GM12878 (cell line): ENCODE data around the gene SLC38A1. TPM values are rescaled to one million over a fixed set of nuclear protein-coding genes. Genes with fewer than 3 reads are reported as not detected.

Experiments used
- ATAC-seq: fragments of 200-7000 bp; cut with Tn5 transposase; 3 replicates; pipeline ENCODE4 v1.9.1; 2020; ENCODE audit warnings: mild to moderate bottlenecking, moderate library complexity
- BruUV-seq: library from RNA; stranded (reverse); fragments of 400-500 nt; replicated peaks from 2 replicates; lab custom pipeline; 2021; lab: Mats Ljungman, UMichigan
- CTCF ChIA-PET: fragments of 300-600 bp; sonication (Branson Sonifier 250); formaldehyde crosslinking; extraction: SDS; loops from one replicate; lab custom pipeline; 2021; ENCODE audit warnings: inconsistent platforms; lab: Yijun Ruan, JAX
- POLR2A ChIA-PET: fragments of 350-600 bp; formaldehyde crosslinking; extraction: SDS; loops from one replicate; lab custom pipeline; 2021; ENCODE audit warnings: inconsistent platforms; lab: Charles Lee
- RAD21 ChIA-PET: fragments of 300-600 bp; sonication (Branson Sonifier 250); formaldehyde crosslinking; loops from one replicate; lab custom pipeline; 2023; ENCODE audit warnings: antibody characterized with exemption; ENCODE audit not compliant: unreplicated experiment; lab: Charles Lee
- SMC1A ChIA-PET: fragments of 300-600 bp; sonication (Branson Sonifier 250); formaldehyde crosslinking; loops from one replicate; lab custom pipeline; 2023; ENCODE audit not compliant: unreplicated experiment, uncharacterized antibody; lab: Charles Lee
- DNase-seq: peaks from one replicate; pipeline ENCODE4 v3.0.0-alpha.2; 2011; ENCODE audit warnings: low read depth, low spot score
- FAIRE-seq: peaks from 3 replicates; lab custom pipeline; 2011; peaks lifted over from hg19 to GRCh38; lab: Jason Lieb, UNC
- H2AFZ ChIP-seq: 2 replicates; pipeline ENCODE4 v1.6.0; 2011; ENCODE audit warnings: low read depth, low read length, control low read depth; ENCODE audit not compliant: control insufficient read depth
- H3K27ac ChIP-seq: 2 replicates; pipeline ENCODE4 v1.5.1; 2011; ENCODE audit warnings: control low read depth; ENCODE audit not compliant: control insufficient read depth, insufficient read depth
- H3K27me3 ChIP-seq, 2 experiments: replicated peaks in 1 of 2; 2 replicates each; pipeline versions ENCODE4 v1.6.0 to v1.6.1; 2011; ENCODE audit warnings: low read length in 1 of 2; ENCODE audit not compliant: control insufficient read depth in 2 of 2, insufficient read depth in 2 of 2
- H3K36me3 ChIP-seq, 2 experiments: 2 replicates each; pipeline ENCODE4 v1.5.1; 2011; ENCODE audit warnings: low read length in 1 of 2; ENCODE audit not compliant: control insufficient read depth in 2 of 2, insufficient read depth in 2 of 2
- H3K4me1 ChIP-seq: 2 replicates; pipeline ENCODE4 v1.6.1; 2011; ENCODE audit warnings: mild to moderate bottlenecking, low read length, moderate library complexity, mixed read lengths; ENCODE audit not compliant: control insufficient read depth, insufficient read depth
- H3K4me2 ChIP-seq: 2 replicates; pipeline ENCODE4 v1.6.0; 2011; ENCODE audit warnings: control low read depth; ENCODE audit not compliant: control insufficient read depth, insufficient read depth
- H3K4me3 ChIP-seq: fragments of 200-600 bp; sonication (generic); 2 replicates; pipeline ENCODE4 v1.5.1; 2016
- H3K79me2 ChIP-seq: 2 replicates; pipeline ENCODE4 v1.6.0; 2011; ENCODE audit warnings: low read length; ENCODE audit not compliant: control insufficient read depth, insufficient read depth
- H3K9ac ChIP-seq: 2 replicates; pipeline ENCODE4 v1.8.0; 2011; ENCODE audit warnings: low read length, control low read depth, mixed read lengths; ENCODE audit not compliant: control insufficient read depth, insufficient read depth
- H3K9me3 ChIP-seq: replicated peaks from 3 replicates; pipeline ENCODE4 v1.5.1; 2011; ENCODE audit warnings: mild to moderate bottlenecking, low read length; ENCODE audit not compliant: control insufficient read depth, insufficient read depth
- H4K20me1 ChIP-seq: 2 replicates; pipeline ENCODE4 v1.6.0; 2011; ENCODE audit not compliant: control insufficient read depth, insufficient read depth
- CBFB ChIP-seq: IDR thresholded peaks from 2 replicates; pipeline ENCODE4 v1.6.1; 2016; ENCODE audit warnings: antibody characterized with exemption, low read depth
- JUNB ChIP-seq: IDR thresholded peaks from 2 replicates; pipeline ENCODE4 v1.6.1; 2016; ENCODE audit warnings: antibody characterized with exemption, mild to moderate bottlenecking
- KDM1A ChIP-seq: fragments of 200-600 bp; sonication (generic); IDR thresholded peaks from 2 replicates; pipeline ENCODE4 v1.6.1; 2016; ENCODE audit warnings: borderline replicate concordance
- NRF1 ChIP-seq: conservative IDR thresholded peaks from 2 replicates; pipeline ENCODE4 v1.6.1; 2011; ENCODE audit warnings: mild to moderate bottlenecking, low read depth, low read length, improper control_type of control experiment
- RAD21 ChIP-seq: IDR thresholded peaks from 2 replicates; pipeline ENCODE4 v1.6.1; 2011; ENCODE audit warnings: mild to moderate bottlenecking, low read depth, low read length, moderate library complexity; ENCODE audit not compliant: insufficient read depth
- RBBP5 ChIP-seq: fragments of 200-600 bp; sonication (generic); conservative IDR thresholded peaks from 2 replicates; pipeline ENCODE4 v1.6.1; 2016
- RELA ChIP-seq: fragments of 450-650 bp; IDR thresholded peaks from 2 replicates; pipeline ENCODE4 v1.8.0; 2014; ENCODE audit warnings: borderline replicate concordance; ENCODE audit not compliant: partially characterized antibody
- REST ChIP-seq: IDR thresholded peaks from 2 replicates; pipeline ENCODE4 v1.6.1; 2012; ENCODE audit warnings: mild to moderate bottlenecking, low read depth, low read length
- SUPT20H ChIP-seq: IDR thresholded peaks from 2 replicates; pipeline ENCODE4 v1.6.1; 2011; ENCODE audit warnings: low read depth, mild to moderate bottlenecking, low read length, moderate library complexity, borderline replicate concordance; ENCODE audit not compliant: control insufficient read depth
- YY1 ChIP-seq: IDR thresholded peaks from 2 replicates; pipeline ENCODE4 v1.6.1; 2011; ENCODE audit warnings: low read depth, mild to moderate bottlenecking, low read length
- ZNF207 ChIP-seq: fragments of 450-650 bp; IDR thresholded peaks from 2 replicates; pipeline ENCODE4 v1.6.1; 2014; ENCODE audit warnings: antibody characterized with exemption, mild to moderate bottlenecking, borderline replicate concordance
- ZSCAN29 ChIP-seq: fragments of 450-650 bp; IDR thresholded peaks from 2 replicates; pipeline ENCODE4 v1.6.1; 2017; ENCODE audit warnings: mild to moderate bottlenecking, moderate library complexity
- WGBS: methylation state at CpG from one replicate; pipeline ENCODE4 v1.1.6; 2016; ENCODE audit warnings: low lambda C conversion rate; ENCODE audit not compliant: insufficient replicate concordance, insufficient coverage; ENCODE audit errors: missing lambda C conversion rate; 5-methylcytosine and 5-hydroxymethylcytosine counted together
- in situ Hi-C: fragments of 300-500 bp; cut with MboI; formaldehyde crosslinking; loops from 9 replicates; pipeline ENCODE4 v1.14.3; 2018; ENCODE audit warnings: mixed read lengths
- intact Hi-C: fragments of 100-400 bp; cut with micrococcal nuclease; formaldehyde crosslinking; loops from one replicate; pipeline ENCODE4 v1.14.2; 2022; ENCODE audit not compliant: unreplicated experiment
- polyA plus RNA-seq, 11 experiments: library from polyadenylated mRNA; depleted of rRNA in 4 of 11; unstranded in 6 of 11; stranded (reverse) in 5 of 11; fragments of >200 nt; fragmentation: Nextera tagmentation in 4 of 11; fragmentation: Illumina TruSeq in 1 of 11; extraction: Ambion mirVana in 4 of 11; extraction: Trizol in 1 of 11; gene quantifications; 1 replicate in 1 of 11; 2 replicates in 10 of 11; pipeline versions ENCODE4 v1.2.1 to v1.2.3, GENCODE V29; 2011 to 2016; ENCODE audit warnings: inconsistent platforms in 2 of 11, missing spikeins in 2 of 11, low read depth in 1 of 11
- total RNA-seq, 4 experiments: library from RNA; depleted of rRNA in 3 of 4; stranded (reverse); fragments of >200 nt in 3 of 4; fragmentation: Illumina TruSeq in 1 of 4; extraction: Trizol in 1 of 4; gene quantifications; 2 replicates each; pipeline versions ENCODE4 v1.2.1 to v1.2.3, GENCODE V29; 2013 to 2021
- TF ChIP-seq, protein P1 (sequence below): fragments of 150-350 bp; IDR thresholded peaks from 2 replicates; pipeline ENCODE4 v1.6.1; 2016; ENCODE audit warnings: low read depth, low read length
- TF ChIP-seq, protein P2 (sequence below): IDR thresholded peaks from 2 replicates; pipeline ENCODE4 v1.6.1; 2012; ENCODE audit warnings: low read depth, low read length, improper control_type of control experiment
- TF ChIP-seq, protein P3 (sequence below): IDR thresholded peaks from 2 replicates; pipeline ENCODE4 v1.6.1; 2012; ENCODE audit warnings: low read depth, low read length, improper control_type of control experiment

The SLC38A1 gene
- total and polyA plus RNA-seq, 10 of the 15 experiments (the other 5 are each of a cell fraction or from before 2014, with no cell fraction given), result 38.1 to 191 (median 144) TPM

DNA sequence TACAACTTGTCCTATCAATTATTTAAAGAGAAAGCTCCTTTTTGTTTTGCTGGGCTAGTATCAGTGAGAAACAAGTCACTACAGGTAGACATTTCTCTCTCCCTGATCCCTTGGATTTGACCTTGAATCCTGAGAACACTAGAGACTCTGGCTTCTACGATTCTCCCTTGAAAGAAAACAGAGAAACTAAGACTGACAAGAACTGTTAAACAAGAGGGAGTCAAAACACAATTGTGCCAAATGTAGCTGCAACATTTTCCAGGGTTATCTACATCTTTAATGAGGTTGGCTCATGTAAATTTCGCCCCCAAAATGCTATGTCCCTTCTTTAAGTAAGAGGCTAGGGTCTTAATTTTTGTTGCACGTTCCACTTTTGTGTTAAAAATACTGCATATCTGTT lies 62.4 kb downstream of the SLC38A1 start:
- peaks cover 38% of the 10 kb centered on the region for H3K4me1 ChIP-seq
- FAIRE-seq, result no peak
- H3K36me3 ChIP-seq, result peaks cover 6 to 45% of the 10 kb centered on the region in 2 experiments
- no peak overlapping the region for H3K4me3 ChIP-seq
- ATAC-seq, result no peak
- ChIA-PET RAD21 (interaction anchor here (0.7 to 8.5 kb wide), 10 partner anchors 12 to 176 kb away, joined by 3 to 126 read pairs (median 4); partner anchors contain the start of gene SLC38A1), CTCF (interaction anchor here (0.8 to 5.7 kb wide), 10 partner anchors 11 to 155 kb away, joined by 3 to 45 read pairs (median 6); partner anchors contain the start of gene SLC38A1), SMC1A (interaction anchor here (0.8 to 22.6 kb wide), 13 partner anchors 11 to 186 kb away, joined by 3 to 377 read pairs (median 17); partner anchors contain the start of gene SLC38A1), POLR2A (interaction anchor here (1.0 to 6.9 kb wide), 7 partner anchors 12 to 181 kb away, joined by 3 to 64 read pairs (median 7); partner anchors contain the start of gene SLC38A1)
- no peaks in the 10 kb centered on the region for H3K9me3 ChIP-seq
- no peak for DNase-seq
- no peak overlapping the region; the same call in 1 of the 2 replicates for H3K27ac ChIP-seq
- 33% methylated on average over 3 of the region's 3 CpGs for WGBS
- H4K20me1 ChIP-seq, result no peaks in the 10 kb centered on the region
- H3K9ac ChIP-seq, result no peak overlapping the region
- no TSS peak for BruUV-seq
- intact Hi-C loops (loop anchor here (5.0 kb wide), 1 partner anchor 166 kb away; the partner anchor contains the start of gene SLC38A2), in situ Hi-C loops (no loop called here)
- no peak overlapping the region for H2AFZ ChIP-seq
- peaks cover 29% of the 10 kb centered on the region for H3K79me2 ChIP-seq
- H3K4me2 ChIP-seq, result no peak overlapping the region
- H3K27me3 ChIP-seq, result no peaks in the 10 kb centered on the region
- TF ChIP-seq RELA, result no peak
- TF ChIP-seq YY1, result no peak
- TF ChIP-seq REST, result no peak
- TF ChIP-seq JUNB, result no peak
- TF ChIP-seq NRF1, result no peak
- no peak for TF ChIP-seq ZNF207
- no peak for TF ChIP-seq RAD21
- TF ChIP-seq, protein P1, sequence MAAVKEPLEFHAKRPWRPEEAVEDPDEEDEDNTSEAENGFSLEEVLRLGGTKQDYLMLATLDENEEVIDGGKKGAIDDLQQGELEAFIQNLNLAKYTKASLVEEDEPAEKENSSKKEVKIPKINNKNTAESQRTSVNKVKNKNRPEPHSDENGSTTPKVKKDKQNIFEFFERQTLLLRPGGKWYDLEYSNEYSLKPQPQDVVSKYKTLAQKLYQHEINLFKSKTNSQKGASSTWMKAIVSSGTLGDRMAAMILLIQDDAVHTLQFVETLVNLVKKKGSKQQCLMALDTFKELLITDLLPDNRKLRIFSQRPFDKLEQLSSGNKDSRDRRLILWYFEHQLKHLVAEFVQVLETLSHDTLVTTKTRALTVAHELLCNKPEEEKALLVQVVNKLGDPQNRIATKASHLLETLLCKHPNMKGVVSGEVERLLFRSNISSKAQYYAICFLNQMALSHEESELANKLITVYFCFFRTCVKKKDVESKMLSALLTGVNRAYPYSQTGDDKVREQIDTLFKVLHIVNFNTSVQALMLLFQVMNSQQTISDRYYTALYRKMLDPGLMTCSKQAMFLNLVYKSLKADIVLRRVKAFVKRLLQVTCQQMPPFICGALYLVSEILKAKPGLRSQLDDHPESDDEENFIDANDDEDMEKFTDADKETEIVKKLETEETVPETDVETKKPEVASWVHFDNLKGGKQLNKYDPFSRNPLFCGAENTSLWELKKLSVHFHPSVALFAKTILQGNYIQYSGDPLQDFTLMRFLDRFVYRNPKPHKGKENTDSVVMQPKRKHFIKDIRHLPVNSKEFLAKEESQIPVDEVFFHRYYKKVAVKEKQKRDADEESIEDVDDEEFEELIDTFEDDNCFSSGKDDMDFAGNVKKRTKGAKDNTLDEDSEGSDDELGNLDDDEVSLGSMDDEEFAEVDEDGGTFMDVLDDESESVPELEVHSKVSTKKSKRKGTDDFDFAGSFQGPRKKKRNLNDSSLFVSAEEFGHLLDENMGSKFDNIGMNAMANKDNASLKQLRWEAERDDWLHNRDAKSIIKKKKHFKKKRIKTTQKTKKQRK, result no peak
- TF ChIP-seq, protein P2, sequence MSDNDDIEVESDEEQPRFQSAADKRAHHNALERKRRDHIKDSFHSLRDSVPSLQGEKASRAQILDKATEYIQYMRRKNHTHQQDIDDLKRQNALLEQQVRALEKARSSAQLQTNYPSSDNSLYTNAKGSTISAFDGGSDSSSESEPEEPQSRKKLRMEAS, result no peak
- TF ChIP-seq, protein P3, sequence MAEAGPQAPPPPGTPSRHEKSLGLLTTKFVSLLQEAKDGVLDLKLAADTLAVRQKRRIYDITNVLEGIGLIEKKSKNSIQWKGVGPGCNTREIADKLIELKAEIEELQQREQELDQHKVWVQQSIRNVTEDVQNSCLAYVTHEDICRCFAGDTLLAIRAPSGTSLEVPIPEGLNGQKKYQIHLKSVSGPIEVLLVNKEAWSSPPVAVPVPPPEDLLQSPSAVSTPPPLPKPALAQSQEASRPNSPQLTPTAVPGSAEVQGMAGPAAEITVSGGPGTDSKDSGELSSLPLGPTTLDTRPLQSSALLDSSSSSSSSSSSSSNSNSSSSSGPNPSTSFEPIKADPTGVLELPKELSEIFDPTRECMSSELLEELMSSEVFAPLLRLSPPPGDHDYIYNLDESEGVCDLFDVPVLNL, result no peak
- no peak for TF ChIP-seq CBFB
- TF ChIP-seq RBBP5, result no peak
- no peak for TF ChIP-seq ZSCAN29
- no peak for TF ChIP-seq SUPT20H
- TF ChIP-seq KDM1A, result no peak
